Ishikawa (cell line): ENCODE measurements around the gene TBC1D22A.

Source experiments
- CEBPB ChIP-seq: IDR thresholded peaks from 2 replicates; pipeline ENCODE4 v1.6.1; 2012
- CREB1 ChIP-seq: IDR thresholded peaks from 2 replicates; pipeline ENCODE4 v1.6.1; 2012; ENCODE audit warnings: low read depth
- EGR1 ChIP-seq: IDR thresholded peaks from 2 replicates; pipeline ENCODE4 v1.6.1; 2012
- EP300 ChIP-seq: IDR thresholded peaks from 2 replicates; pipeline ENCODE4 v1.6.1; 2012; ENCODE audit warnings: borderline replicate concordance
- FOXM1 ChIP-seq: IDR thresholded peaks from 2 replicates; pipeline ENCODE4 v1.6.1; 2012; ENCODE audit warnings: low read depth, borderline replicate concordance
- MAX ChIP-seq: IDR thresholded peaks from 2 replicates; pipeline ENCODE4 v1.6.1; 2012
- NFIC ChIP-seq: IDR thresholded peaks from 2 replicates; pipeline ENCODE4 v1.6.1; 2012
- RAD21 ChIP-seq: IDR thresholded peaks from 2 replicates; pipeline ENCODE4 v1.6.1; 2012; ENCODE audit warnings: low read depth
- TAF1 ChIP-seq: IDR thresholded peaks from 2 replicates; pipeline ENCODE4 v1.6.1; 2012; ENCODE audit warnings: low read depth, mild to moderate bottlenecking
- TCF12 ChIP-seq: IDR thresholded peaks from 2 replicates; pipeline ENCODE4 v1.6.1; 2012; ENCODE audit warnings: low read depth
- TEAD4 ChIP-seq: IDR thresholded peaks from 2 replicates; pipeline ENCODE4 v1.6.1; 2012
- USF1 ChIP-seq: IDR thresholded peaks from 2 replicates; pipeline ENCODE4 v1.6.1; 2012
- YY1 ChIP-seq: IDR thresholded peaks from 2 replicates; pipeline ENCODE4 v1.6.1; 2012; ENCODE audit warnings: low read depth
- ZBTB7A ChIP-seq: IDR thresholded peaks from 2 replicates; pipeline ENCODE4 v1.6.1; 2012; ENCODE audit warnings: low read depth
- TF ChIP-seq, protein P1 (sequence below): IDR thresholded peaks from 2 replicates; pipeline ENCODE4 v1.6.1; 2012; ENCODE audit warnings: low read depth, mild to moderate bottlenecking

Gene TBC1D22A

DNA sequence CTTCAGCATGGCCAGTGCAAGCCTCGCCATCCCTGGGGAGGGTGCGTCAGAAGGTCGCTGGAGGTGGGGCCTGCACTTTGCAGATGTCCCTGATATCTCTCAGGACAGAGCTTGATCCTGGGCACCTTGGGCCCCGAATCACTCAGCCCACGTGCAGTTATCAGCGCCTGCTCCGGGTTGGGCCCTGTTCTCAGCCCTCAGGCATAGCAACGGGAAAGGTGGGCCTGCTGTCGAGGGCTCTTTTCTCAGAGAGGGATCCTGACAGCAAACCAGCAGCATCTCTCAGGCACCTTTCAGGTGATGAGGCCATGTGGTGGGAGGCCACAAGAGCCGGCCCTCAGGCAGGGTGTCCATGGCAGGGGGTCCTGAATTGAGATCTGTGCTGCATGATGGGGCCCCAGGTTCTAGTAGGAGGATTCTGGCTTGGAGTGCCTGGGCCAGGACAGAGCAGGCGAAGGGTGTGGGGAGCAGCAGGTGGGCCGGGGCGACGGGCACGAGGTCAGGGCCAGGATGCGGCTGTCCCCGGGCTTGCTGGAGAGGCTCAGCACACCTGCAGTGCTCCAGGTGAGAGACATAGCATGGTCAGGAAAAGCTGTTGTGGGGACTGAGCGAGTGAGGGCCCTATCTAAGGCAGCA lies 280.5 kb downstream of the TBC1D22A start:
- TF ChIP-seq TCF12 (no peak), FOXM1 (no peak), TEAD4 (no peak), CEBPB (no peak), EGR1 (no peak), MAX (no peak), NFIC (no peak), USF1 (no peak), CREB1 (no peak), EP300 (no peak), ZBTB7A (no peak), TAF1 (no peak), YY1 (no peak)
- TF ChIP-seq, protein P1, sequence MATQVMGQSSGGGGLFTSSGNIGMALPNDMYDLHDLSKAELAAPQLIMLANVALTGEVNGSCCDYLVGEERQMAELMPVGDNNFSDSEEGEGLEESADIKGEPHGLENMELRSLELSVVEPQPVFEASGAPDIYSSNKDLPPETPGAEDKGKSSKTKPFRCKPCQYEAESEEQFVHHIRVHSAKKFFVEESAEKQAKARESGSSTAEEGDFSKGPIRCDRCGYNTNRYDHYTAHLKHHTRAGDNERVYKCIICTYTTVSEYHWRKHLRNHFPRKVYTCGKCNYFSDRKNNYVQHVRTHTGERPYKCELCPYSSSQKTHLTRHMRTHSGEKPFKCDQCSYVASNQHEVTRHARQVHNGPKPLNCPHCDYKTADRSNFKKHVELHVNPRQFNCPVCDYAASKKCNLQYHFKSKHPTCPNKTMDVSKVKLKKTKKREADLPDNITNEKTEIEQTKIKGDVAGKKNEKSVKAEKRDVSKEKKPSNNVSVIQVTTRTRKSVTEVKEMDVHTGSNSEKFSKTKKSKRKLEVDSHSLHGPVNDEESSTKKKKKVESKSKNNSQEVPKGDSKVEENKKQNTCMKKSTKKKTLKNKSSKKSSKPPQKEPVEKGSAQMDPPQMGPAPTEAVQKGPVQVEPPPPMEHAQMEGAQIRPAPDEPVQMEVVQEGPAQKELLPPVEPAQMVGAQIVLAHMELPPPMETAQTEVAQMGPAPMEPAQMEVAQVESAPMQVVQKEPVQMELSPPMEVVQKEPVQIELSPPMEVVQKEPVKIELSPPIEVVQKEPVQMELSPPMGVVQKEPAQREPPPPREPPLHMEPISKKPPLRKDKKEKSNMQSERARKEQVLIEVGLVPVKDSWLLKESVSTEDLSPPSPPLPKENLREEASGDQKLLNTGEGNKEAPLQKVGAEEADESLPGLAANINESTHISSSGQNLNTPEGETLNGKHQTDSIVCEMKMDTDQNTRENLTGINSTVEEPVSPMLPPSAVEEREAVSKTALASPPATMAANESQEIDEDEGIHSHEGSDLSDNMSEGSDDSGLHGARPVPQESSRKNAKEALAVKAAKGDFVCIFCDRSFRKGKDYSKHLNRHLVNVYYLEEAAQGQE: no peak

- TF ChIP-seq TEAD4 (0 out of 2 replicates have a peak, but pooled peaks have one; percentile 7), CEBPB (peak; percentile 28; the same call in 1 of the 2 replicates), USF1 (no peak)
Measured at GRCh38 chr22:47043835-47044721, 281.6 kb downstream of the TBC1D22A start.

DNA sequence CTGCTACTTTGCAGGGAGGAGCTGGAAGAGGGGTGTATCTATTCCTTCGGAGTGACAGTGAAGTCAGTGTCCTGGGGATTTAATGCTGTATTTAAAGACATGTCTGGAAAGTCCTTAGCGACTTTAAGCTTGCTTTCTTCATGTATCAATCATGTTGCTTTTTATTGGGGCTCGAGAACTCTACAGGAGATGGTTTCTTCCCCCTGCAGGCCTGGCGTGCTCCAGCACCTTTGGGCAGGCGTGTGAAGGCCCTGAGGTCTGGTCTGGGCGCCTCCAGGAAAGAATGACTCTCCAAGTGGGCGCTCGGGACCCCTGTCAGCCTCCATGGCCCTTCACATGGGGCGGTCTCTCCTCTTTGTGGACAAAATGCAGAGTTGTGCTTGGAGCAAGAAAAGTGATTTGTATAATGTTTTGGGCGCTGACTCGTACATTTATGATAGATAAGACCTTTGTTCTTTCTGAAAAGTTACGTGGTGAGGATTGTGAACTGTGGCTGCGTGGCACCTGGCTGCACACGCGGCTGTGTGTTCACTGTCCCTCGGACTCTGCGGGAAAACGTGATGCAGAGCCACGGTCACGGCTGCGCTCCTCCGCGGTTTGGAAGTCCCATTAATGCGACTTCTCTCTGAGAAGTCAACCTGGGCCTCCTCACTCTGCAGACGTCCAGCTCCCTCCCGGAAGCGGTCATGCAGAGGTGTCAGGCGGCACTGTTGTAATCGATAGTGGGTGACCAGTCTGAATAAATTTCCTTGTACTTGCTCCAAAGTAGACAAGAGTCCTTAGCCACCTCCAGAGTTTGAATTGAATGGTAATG lies 282.5 kb downstream of the TBC1D22A start:
- no peak for TF ChIP-seq EP300
- TF ChIP-seq EGR1: no peak

GRCh38 chr22:47045691-47046410 lies 283.4 kb downstream of the TBC1D22A start:
- TF ChIP-seq FOXM1 (no peak), YY1 (no peak), EGR1 (no peak), CEBPB (no peak), RAD21 (no peak), NFIC (no peak), CREB1 (no peak), TCF12 (no peak), EP300 (no peak), MAX (no peak), TEAD4 (no peak), USF1 (no peak)
- TF ChIP-seq, protein P1: no peak
